Non-pigmented ciliary epithelial cell (primary cell): ENCODE results near the gene HSF2BP.
"Not testable (repeated sequence)": the region's sequence is repeated elsewhere in the genome, so short reads cannot be mapped to it uniquely, and the experiment has no call there.

Source experiments
- DNase-seq: peaks from one replicate; pipeline ENCODE4 v3.0.0-alpha.2; 2010; ENCODE audit warnings: low read depth

Gene HSF2BP

DNA sequence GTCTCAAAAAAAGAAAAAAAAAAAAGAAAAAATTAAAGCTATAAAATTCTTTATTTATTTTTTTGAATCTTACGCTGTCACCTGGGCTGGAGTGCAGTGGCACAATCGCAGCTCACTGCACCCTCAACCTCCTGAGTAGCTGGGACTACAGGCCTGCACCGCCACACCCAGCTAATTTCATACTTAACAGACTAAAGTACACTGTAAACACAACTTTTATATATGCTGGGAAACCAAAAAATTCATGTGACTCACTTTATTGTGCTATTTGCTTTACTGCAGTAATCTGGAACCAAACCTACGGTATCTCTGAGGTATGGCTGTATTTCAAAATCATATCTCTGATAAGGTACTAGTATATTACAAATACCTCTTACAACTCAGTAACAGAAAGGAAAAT is 40.3 kb downstream of the HSF2BP start:
- DNase-seq: no peak

DNA sequence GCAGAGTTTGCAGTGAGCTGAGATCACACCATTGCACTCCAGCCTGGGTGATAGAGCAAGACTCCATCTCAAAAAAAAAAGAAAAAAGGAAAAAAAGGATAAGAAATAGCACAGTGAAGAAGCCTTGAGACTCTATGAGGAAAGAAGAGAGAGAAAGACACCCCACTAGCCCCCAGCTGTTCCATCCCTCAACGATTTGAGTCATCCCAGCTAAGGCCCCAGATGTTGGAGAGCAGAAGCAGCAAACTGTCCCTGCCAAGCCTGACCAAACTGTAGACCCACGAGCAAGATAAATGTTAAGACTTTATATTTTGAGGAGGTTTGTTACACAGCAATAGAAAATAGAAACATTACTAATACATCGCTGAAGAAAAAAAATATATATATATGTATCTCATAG is 42.4 kb downstream of the HSF2BP start:
- not testable (repeated sequence) for DNase-seq

DNA sequence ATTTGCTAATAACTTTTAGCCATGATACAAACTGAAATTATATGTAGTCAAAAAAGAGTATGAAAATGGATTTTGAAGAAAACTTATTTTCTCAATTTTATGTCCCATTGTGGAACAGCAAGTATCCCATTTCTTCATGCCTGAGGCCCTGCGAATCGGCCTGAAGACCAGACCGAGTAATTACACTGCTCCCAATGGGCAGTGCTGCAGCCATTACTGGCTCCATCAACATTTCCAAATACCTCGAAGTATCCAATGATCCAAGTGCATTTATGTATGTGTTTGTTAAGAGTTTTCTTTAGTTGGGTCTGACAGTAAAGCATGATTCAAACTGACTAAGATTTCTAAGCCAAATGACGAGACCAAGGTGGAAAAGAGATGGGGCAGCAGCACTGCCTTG is 44.4 kb downstream of the HSF2BP start:
- no peak for DNase-seq

DNA sequence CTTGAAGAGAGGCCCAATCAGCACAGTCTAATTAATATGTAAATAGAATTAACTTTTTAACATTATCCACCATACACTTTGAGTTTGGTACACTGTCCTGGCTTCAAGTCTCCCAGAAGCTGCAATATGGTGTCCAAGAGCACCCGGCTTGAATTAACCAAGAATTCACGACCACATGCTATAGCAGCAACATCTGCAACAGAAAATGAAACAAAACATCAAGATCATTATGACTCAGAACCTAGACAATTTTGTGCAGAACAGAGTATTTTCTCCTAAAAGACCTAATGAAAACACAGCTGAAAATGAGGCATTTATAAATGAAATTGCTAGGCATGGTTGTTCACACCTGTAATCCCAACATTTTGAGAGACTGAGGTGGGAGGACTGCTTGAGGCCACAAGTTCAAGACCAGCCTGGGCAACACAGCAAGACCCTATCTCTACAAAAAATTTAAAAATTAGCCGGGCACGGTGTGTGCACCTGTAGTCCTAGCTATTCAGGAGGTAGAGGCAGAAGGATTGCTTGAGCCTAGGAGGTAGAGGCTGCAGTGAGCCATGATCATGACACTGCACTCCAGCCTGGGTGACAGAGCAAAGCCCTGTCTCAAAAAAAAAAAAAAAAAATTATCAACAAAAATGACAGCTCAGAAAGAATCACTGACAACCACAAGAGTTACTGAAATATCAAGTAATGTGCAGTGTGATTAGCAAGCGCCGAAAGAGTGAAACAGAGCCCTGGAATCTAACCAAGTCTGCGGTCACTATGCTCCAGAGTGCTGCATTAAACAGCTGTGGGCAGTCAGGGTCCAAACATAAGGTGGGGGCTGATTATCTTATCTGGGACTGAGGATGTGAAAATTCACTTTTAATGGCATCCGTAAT is 45.3 kb downstream of the HSF2BP start:
- no peak for DNase-seq

DNA sequence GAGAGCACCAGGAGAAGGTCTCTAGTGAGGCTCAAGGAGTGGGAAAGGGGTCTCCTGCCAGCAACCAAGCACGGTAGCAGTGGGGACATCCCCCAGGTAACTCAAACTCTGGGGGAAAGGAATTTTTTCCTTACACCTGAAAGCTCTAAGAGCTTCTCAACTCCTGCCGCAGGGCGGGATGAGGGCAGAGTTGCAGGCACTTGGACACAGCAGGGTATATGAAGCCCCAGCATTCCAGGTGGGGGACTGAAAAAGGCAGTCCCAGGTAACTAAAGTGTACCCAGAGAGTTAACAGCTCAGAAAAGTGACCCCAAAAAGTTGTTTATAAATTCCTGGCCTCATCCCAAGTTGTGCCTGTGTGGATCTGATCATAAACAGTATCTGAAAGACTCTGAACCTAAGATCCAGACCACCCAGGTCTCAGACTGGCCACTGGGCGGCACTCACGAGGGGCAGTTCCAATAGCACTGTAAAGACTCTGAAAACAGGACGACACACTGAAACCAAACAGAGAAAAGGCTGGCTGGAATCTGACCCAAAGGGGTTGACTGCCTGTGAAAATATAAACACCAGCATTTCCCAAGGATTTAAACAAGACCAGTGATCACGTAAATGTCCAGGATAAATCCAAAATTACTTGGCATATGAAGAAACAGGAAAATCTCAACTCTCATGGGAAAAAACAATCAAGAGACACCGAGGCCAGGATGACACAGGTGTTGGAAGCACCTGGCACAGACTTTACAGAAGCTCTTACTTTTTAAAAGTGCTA is 47.5 kb downstream of the HSF2BP start:
- DNase-seq: no peak

DNA sequence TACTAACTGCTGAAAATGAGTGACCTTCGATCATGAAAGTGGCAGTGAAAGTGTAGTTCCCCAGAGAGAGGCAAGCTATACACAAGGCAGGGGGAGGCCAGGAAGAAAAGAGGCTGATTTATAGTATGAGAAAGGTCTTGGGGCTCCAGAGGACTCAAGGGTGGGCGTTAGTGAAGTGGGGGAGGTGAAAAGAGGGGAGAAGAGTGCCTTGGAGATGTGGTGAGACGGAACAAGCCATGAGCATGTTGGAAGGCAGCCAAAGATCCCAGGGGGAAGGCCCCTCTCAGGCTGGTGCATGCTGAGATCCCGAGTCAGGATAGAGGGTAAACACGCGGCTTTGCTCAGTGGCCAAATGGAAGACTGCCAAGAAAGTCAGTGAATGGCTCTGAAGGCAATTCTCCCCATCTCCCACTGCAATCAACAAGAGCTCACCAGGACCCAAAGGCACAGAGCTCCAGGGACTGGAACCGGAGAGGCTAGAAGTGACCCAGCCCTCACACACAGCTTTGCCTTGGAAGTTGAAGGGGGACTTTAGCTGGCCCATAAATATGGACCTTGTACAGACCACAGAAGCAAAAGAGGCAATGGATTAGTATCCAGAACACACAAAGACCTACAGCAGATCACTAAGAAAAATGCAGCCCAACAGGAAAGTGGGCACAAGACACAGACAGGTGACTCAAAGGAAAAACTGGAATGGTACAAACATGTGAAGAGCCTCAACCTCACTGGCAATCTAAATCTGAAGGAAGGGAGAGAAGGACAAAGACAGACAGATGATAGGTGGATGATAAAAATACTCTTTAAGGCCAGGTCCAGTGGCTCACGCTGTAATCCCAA is 49.6 kb downstream of the HSF2BP start:
- no peak for DNase-seq

DNA sequence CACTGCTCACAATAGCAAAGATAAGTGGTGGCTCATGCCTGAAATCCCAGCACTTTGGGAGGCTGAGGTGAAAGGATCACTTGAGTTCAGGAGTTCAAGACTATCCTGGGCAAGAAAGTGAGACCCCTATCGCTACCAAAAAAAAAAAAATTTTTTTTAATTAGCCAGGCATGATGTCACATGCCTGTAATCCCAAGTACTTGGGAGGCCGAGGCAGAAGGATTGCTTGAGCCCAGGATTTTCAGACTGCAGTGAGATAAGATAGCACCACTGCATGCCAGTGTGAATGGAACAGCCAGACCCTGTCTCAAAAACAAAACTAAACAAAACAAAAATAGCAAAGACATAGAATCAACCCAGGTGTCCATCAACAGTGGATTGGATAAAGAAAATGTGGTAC is 50.6 kb downstream of the HSF2BP start:
- no peak for DNase-seq

DNA sequence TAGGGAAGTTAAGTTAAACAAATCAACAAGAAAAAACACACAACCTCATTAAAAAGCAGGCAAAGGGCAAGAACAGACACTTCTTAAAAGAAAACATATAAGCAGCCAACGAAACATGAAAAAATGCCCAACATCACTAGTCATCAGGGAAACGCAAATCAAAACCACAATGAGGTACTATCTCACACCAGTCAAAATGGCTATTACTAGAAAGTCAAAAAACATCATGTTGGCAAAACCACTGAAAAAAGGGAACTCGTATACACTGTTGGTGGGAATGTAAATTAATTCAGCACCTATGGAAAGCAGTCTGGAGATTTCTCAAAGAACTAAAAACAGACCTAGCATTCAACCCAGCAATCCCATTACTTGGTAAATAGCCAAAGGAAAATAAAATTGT is 51.1 kb downstream of the HSF2BP start:
- peak; percentile 71 for DNase-seq

DNA sequence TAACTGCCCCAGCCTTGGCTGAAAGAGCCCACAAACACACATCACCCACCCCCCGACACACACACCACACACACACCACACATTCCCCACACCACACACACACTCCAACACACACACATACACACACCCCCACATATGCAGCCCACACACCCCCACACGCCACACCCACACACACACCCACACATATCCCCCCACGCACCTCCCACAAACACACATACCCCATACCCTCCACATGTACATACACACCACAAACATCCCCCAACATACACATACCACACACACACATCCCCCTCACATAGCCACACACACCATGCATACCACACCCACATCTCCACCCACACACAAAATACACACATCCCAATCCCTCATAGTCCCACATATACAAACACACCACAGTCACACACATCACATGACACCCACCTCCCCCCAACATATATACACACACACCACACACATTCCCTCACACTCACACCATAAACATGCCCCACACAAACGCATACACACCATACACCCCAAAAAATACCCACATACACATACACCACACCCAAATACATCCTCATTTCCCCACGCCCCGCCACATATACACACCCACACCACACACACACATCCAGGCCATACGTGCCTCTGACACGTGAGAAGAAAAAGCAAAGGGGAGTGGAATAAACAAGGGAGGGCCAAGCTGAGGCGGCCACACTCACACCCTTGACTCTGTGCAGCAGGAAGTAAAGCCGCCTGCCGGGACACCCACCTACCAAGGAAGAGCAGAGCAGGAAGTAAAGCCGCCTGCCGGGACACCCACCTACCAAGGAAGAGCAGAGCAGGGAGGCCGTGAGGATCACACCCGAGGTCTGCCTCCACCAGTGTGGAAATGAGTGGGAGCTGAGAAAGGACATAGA is 53.7 kb downstream of the HSF2BP start:
- no peak for DNase-seq

DNA sequence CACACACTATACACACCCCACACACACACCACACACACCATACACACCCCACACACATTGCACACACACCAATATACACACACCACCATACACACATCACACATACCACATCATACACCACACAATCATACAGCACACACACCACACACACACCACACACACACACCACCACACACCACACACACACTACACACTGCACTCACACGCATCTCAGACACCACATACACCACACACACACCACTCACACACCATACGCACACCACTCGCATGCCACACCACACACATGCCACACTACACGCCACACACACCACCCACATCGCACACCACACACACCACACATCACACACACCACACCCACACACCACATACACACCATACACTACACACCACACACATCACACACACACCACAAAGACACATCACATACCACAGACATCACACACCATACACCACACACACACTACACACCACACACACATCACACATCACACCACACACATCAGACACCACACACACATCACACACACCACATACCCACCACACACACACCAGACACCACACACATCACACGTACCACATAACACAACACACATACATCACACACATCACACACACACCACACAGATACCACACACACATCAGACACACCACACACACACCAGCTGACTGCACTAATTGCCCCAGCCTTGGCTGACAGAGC is 54.6 kb downstream of the HSF2BP start:
- DNase-seq: no peak

DNA sequence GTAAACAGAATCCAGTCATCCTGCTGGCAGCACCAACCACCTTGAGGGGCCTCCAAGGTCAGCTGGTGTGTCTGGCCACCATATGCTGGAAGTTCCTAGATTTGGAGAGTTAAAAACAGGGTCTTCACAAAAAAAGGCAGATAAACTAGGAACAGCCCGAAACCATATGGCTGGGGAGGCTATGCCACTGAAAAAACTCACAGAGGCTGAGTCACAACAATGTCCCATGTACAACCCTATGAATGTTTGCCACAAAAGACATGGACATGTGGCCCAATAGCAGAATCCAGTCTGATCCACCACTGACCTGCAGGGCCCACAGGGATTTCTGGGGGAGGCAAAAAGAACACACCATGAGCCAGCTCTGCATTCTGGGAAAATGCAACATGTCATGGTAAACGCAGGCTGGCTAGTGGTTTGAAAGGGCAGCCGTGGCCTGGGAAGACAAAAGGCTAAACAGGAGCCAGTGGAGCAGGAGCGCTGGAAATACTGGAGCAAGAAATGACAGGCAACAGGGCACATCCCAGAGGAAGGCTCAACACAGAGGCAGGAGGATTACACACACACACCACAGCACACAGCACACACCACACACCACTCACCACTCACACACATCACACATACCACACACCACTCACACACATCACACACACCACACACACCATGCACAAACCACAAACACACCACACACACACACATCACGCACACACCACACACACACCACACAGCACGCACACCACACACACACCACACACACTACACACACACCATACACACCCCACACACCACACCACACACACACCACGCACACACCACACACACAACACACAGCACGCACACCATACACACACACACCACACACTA is 55.4 kb downstream of the HSF2BP start:
- no peak for DNase-seq

DNA sequence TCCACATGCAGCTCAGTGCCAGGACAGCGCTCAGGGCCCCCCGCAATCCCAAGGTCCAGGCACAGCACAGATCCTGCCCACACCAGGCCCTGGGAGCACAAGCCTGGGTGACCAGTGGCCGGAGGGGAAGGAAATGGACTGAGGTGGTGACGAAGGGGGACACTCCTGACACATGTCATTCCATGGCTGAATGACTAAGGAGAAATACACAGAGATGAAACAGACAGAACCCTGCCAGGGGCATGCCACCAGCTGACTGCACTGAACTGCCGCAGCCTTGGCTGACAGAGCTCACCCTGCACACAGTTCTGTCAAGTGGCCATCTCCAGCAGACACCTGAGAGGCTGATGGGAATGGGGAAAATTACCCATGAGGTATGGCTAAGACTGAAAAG is 56.1 kb downstream of the HSF2BP start:
- no peak for DNase-seq

DNA sequence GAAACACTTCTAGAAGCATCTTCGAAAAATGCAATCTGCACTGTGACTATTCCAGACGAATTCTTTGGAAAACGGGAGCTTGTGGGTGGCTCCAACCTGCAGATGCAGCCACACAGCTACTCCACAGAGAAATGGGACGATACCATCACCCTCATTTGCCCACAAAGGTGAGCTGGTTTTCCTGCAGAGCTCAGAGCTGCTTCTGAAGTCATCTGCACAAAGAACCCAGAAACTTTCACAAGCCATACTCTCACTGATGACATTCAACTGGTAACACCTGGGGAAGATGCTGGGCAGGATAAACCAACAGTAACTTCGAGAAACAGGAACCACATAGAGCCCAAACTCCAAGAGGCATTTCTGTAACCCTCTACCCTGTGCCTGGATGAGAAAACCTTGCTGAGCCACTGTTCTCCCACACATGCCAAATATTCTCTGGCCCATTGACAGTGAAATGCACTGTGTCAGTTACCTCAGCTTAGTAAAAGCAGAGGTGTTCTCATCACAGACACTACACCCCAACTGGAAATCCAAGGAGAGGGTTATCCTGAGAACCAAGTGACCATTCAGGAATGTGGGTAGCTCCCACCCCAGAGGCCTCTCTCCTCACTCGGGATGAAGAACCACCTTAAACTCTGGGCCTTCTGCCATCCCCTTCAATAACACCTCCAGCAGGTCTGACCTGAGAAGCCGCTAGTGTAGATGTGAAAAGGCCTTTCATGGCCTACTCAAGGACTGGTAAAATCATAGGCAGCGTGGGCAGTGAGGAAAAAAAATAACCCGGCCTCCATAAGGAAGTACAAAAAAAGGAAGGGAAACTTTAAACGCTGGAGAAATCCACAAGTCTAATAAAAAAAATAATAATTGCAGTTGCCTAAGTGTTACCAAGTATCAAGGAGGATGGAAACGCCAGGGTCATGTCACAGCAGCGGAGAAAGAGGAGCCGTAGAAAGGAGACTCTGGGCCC is 56.7 kb downstream of the HSF2BP start:
- no peak for DNase-seq

DNA sequence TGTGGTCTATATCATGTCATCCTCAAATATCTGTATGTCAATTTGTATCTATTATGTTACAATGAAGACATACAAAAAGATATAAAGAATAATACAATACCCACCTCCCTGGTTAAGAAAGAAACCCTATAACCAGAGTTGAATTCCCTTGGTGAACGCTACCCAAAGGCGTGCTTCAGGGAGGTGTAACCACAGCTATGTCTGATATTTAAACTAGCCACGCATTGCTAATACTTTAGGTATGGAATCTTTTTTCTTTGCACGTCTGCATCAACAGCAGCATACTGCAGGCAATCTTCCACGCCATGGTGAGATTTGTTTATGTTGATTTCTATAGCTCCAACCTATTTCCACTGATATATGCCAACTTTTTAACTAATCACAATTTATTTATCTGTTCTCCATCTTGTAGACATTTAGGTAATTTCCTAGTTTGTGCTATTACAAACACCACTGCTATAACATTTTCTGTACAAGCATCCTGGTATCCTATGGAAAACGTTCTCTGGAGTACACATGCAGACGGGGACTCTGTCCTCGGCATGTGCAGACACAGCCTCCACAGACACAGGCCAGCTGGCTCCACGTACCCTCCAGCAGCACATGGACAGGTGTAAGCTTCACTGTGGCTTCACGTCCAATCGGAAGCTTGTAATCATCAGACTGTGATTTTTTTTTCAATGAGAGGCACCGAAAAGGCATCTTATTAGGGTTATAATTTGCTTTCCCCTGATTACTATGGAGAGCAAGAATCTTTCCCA is 58.5 kb downstream of the HSF2BP start:
- DNase-seq: peak; percentile 93

DNA sequence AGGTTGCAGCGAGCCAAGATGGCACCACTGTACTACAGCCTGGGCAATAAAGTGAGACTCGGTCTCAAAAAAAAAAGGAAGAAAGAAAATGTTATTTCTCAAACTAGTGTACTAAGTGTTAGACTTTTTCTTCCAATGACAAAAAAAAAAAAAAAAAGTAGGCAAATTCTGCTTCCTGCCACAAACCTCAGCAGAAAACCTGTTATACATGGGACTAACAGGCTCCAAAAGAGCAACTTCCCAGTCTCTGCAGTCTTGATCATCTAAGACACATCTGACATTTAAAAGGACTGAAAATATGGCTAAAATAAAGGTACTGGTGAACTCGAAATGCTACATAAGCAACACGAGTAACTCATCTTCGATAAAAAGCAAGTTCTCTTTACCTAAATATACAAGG is 59.6 kb downstream of the HSF2BP start:
- no peak for DNase-seq

DNA sequence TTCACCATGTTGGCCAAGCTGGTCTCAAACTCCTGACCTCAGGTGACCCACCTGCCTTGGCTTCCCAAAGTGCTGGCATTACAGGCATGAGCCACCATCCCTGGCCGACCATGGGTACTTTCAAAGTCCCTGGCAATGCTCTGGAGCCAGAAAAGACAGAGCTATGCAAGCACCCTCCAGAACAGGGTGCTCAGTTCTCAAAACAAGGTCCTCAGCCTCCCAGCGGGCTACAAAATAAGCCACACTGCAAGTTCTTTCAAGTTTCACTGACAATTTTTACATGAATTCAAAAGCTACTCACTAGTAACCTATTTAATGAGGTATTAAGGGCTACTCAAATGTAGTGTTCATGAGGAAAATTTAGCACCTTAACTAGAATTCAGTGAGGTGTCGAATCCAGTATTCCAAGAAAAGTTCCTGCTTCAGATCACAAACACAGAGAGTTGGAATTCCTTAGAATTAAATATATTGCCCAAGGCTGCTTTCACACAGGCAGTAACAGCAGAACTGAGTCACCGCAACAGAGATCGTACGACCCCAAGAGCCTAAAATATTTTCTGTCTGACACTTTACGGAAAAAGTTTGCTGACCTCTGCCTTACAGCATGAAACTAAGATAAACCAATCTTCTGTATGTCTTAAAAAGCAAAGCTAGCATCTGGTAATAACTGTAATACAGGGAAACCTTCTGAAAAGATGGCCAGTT is 60.7 kb downstream of the HSF2BP start:
- no peak for DNase-seq

DNA sequence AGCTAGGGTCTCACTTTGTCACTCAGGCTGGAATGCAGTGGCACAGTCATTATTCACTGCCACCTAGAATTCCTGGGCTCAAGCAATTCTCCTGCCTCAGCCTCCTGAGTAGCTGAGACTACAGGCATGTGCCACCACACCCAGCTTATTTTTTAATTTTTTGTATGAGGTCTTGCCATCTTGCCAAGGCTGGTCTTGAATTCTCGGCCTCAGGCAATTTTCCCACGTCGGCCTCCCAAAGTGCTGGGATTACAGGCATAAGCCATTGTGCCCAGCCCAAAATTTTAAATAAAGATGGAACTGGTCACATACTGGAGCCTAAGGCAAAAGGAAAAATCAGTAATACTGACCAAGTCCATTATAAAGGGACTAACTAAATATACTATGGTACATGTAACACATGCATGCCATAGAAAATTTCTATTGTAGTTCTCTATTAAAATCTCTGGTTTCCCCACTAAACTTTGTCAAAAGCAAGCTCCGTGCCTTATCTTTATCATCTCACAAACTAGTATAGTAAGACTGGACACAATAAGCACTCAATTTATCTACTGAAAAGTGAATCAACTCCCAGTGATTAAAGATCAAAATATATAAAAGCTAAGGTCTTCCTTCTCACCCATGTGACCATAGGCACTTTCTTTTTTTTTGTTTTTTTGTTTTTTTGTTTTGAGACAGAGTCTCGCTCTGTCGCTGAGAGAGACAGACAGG is 61.6 kb downstream of the HSF2BP start:
- DNase-seq: no peak
